ENCODE results near the gene SRPX. TPM values are rescaled to one million over a fixed set of nuclear protein-coding genes. Genes with fewer than 3 reads are reported as not detected.

Gene SRPX
- total and polyA plus RNA-seq, 9 donors, result 2.1 to 108 (median 18.1) TPM

- Histone ChIP-seq H3K9me3 (no peaks in the 10 kb centered on the region), H3K27me3 (no peaks in the 10 kb centered on the region), H3K4me1 (ENCODE audit: insufficient read depth) (no peaks in the 10 kb centered on the region), H3K27ac (no peak overlapping the region), H3K4me3 (no peak overlapping the region), H3K36me3 (no peaks in the 10 kb centered on the region)
- no peak for DNase-seq
- intact Hi-C loops (cut with DNase I), result no loop called here
- 68 to 75% (median 70%) methylated on average over 5 of the region's 5 CpGs for WGBS, 3 donors
- TF ChIP-seq EP300 (IDR thresholded peaks at IDR 0.05) (no peak), POLR2A (IDR thresholded peaks at IDR 0.05) (no peak), CTCF (IDR thresholded peaks at IDR 0.05) (no peak)
These were observed 14.6 kb downstream of the SRPX start for GRCh38 chrX:38206036-38206435.

GRCh38 chrX:38205039-38205438, 15.6 kb downstream of the SRPX start:
- no peaks in the 10 kb centered on the region for H3K4me1 ChIP-seq (ENCODE audit: insufficient read depth)
- intact Hi-C loops (cut with DNase I), result no loop called here
- no peak overlapping the region for H3K4me3 ChIP-seq
- no peaks in the 10 kb centered on the region for H3K9me3 ChIP-seq
- no peak for DNase-seq
- no peaks in the 10 kb centered on the region for H3K36me3 ChIP-seq
- no peak for TF ChIP-seq CTCF (IDR thresholded peaks at IDR 0.05)
- no peak for TF ChIP-seq EP300 (IDR thresholded peaks at IDR 0.05)
- H3K27ac ChIP-seq, result no peak overlapping the region
- WGBS, 3 donors, result 64 to 72% (median 71%) methylated on average over 3 of the region's 3 CpGs
- H3K27me3 ChIP-seq, result no peaks in the 10 kb centered on the region

- no peak for DNase-seq
- no peaks in the 10 kb centered on the region for H3K36me3 ChIP-seq
- no peaks in the 10 kb centered on the region for H3K27me3 ChIP-seq
- H3K4me1 ChIP-seq (ENCODE audit: insufficient read depth), result no peaks in the 10 kb centered on the region
- no peaks in the 10 kb centered on the region for H3K9me3 ChIP-seq
- intact Hi-C loops (cut with DNase I), result no loop called here
- H3K4me3 ChIP-seq, result no peak overlapping the region
- WGBS, 3 donors, result 57 to 61% (median 61%) methylated on average over 5 of the region's 5 CpGs
- no peak overlapping the region for H3K27ac ChIP-seq
- TF ChIP-seq POLR2A (IDR thresholded peaks at IDR 0.05) (no peak), CTCF (IDR thresholded peaks at IDR 0.05) (no peak), EP300 (IDR thresholded peaks at IDR 0.05) (no peak)
These were observed 28.5 kb downstream of the SRPX start for GRCh38 chrX:38192007-38192810.

GRCh38 chrX:38189431-38190250, 31.0 kb downstream of the SRPX start:
- no peak for TF ChIP-seq POLR2A (IDR thresholded peaks at IDR 0.05)
- no peak for TF ChIP-seq CTCF (IDR thresholded peaks at IDR 0.05)
- intact Hi-C loops (cut with DNase I), result no loop called here
- Histone ChIP-seq H3K9me3 (no peaks in the 10 kb centered on the region), H3K27ac (no peak overlapping the region), H3K27me3 (no peaks in the 10 kb centered on the region), H3K4me1 (ENCODE audit: insufficient read depth) (no peaks in the 10 kb centered on the region), H3K4me3 (no peak overlapping the region), H3K36me3 (no peaks in the 10 kb centered on the region)
- no peak for DNase-seq
- 51 to 63% (median 56%) methylated on average over 7 of the region's 7 CpGs for WGBS, 3 donors

Data from ovary (tissue), 9 donors.